HCT116 (cell line): ENCODE measurements around the gene CACNA2D3. TPM values are rescaled to one million over a fixed set of nuclear protein-coding genes. Genes with fewer than 3 reads are reported as not detected.

Experiments
- ATAC-seq: fragments of 200-7000 bp; cut with Tn5 transposase; 2 replicates; pipeline ENCODE4 v1.9.1; 2020; ENCODE audit warnings: mild to moderate bottlenecking, moderate library complexity
- BruUV-seq: library from RNA; stranded (reverse); fragments of 400-500 nt; replicated peaks from 2 replicates; lab custom pipeline; 2021; lab: Mats Ljungman, UMichigan
- CTCF ChIA-PET: fragments of 300-600 bp; sonication (Branson Sonifier 250); formaldehyde crosslinking; loops from one replicate; lab custom pipeline; 2021; ENCODE audit warnings: antibody characterized with exemption; lab: Charles Lee
- POLR2A ChIA-PET: fragments of 300-600, 350-600 bp; sonication (Branson Sonifier 250); formaldehyde crosslinking; loops from one replicate; lab custom pipeline; 2021; ENCODE audit warnings: antibody characterized with exemption; lab: Charles Lee
- RAD21 ChIA-PET, 2 experiments: fragments of 300-600 bp; sonication (Branson Sonifier 250); formaldehyde crosslinking; loops; one replicate each; lab custom pipeline; 2023; ENCODE audit warnings: low total read pairs in 2 of 2; ENCODE audit not compliant: uncharacterized antibody in 2 of 2, unreplicated experiment in 2 of 2, low non-redundant PET in 1 of 2; lab: Charles Lee
- DNase-seq: peaks from one replicate; pipeline ENCODE4 v3.0.0-alpha.2; 2010; ENCODE audit warnings: low read depth, low spot score
- H2AFZ ChIP-seq: fragments of 200-600 bp; shearing (Covaris generic), sonication (generic); 2 replicates; pipeline ENCODE4 v1.6.1; 2017; ENCODE audit warnings: low read depth, mixed run types, mixed read lengths, antibody characterized with exemption, low read length; ENCODE audit not compliant: poor library complexity, severe bottlenecking
- H3K27ac ChIP-seq: 2 replicates; pipeline ENCODE4 v1.5.1; 2012; ENCODE audit warnings: low read depth, low read length
- H3K27me3 ChIP-seq: fragments of 200-600 bp; sonication (generic); 2 replicates; pipeline ENCODE4 v1.6.1; 2016; ENCODE audit warnings: mixed run types, low read length, mixed read lengths; ENCODE audit not compliant: insufficient read depth
- H3K36me3 ChIP-seq, 2 experiments: fragments of 200-500 bp in 1 of 2; fragments of 200-600 bp in 1 of 2; sonication (Bioruptor generic) in 1 of 2; sonication (generic) in 1 of 2; 2 replicates each; pipeline versions ENCODE4 v1.5.1 to v1.6.1; 2014 to 2016; ENCODE audit warnings: low read length in 2 of 2, inconsistent platforms in 1 of 2, mixed read lengths in 1 of 2, mixed run types in 1 of 2; ENCODE audit not compliant: insufficient read depth in 2 of 2, control insufficient read depth in 1 of 2
- H3K4me1 ChIP-seq, 2 experiments: fragments of 200-600 bp in 1 of 2; sonication (generic) in 1 of 2; 2 replicates each; pipeline versions ENCODE4 v1.5.1 to v1.6.1; 2012 to 2017; ENCODE audit warnings: low read length in 2 of 2, inconsistent platforms in 1 of 2, mild to moderate bottlenecking in 1 of 2, mixed read lengths in 1 of 2, mixed run types in 1 of 2, moderate library complexity in 1 of 2; ENCODE audit not compliant: insufficient read depth in 2 of 2, control insufficient read depth in 1 of 2
- H3K4me2 ChIP-seq: fragments of 200-600 bp; sonication (generic); 2 replicates; pipeline ENCODE4 v1.6.1; 2017; ENCODE audit warnings: mixed run types, low read length, mixed read lengths
- H3K4me3 ChIP-seq, 2 experiments: fragments of 200-600 bp in 1 of 2; sonication (generic) in 1 of 2; replicated peaks in 1 of 2; 2 replicates each; pipeline ENCODE4 v1.5.1; 2011 to 2016; ENCODE audit warnings: low read length in 2 of 2, control low read depth in 1 of 2, low read depth in 1 of 2, mild to moderate bottlenecking in 1 of 2, mixed read lengths in 1 of 2, mixed run types in 1 of 2
- H3K79me2 ChIP-seq: fragments of 200-600 bp; sonication (generic); 2 replicates; pipeline ENCODE4 v1.6.1; 2017; ENCODE audit warnings: mild to moderate bottlenecking, mixed run types, low read length, moderate library complexity, mixed read lengths; ENCODE audit not compliant: insufficient read depth
- H3K9ac ChIP-seq: fragments of 200-600 bp; sonication (generic); 2 replicates; pipeline ENCODE4 v1.6.1; 2016; ENCODE audit warnings: low read length, mixed read lengths
- H3K9me2 ChIP-seq: fragments of 200-600 bp; sonication (generic), shearing (Covaris generic); 2 replicates; pipeline ENCODE4 v1.6.1; 2017; ENCODE audit warnings: mixed run types, mild to moderate bottlenecking, moderate library complexity; ENCODE audit not compliant: insufficient read depth
- H3K9me3 ChIP-seq, 2 experiments: fragments of 200-500 bp in 1 of 2; fragments of 200-600 bp in 1 of 2; sonication (Bioruptor generic) in 1 of 2; sonication (generic) in 1 of 2; 2 replicates each; pipeline ENCODE4 v1.6.1; 2014 to 2017; ENCODE audit warnings: low read length in 2 of 2, mixed read lengths in 2 of 2, inconsistent platforms in 1 of 2, low read depth in 1 of 2, mild to moderate bottlenecking in 1 of 2, mixed run types in 1 of 2, moderate library complexity in 1 of 2; ENCODE audit not compliant: control insufficient read depth in 1 of 2, insufficient read depth in 1 of 2
- H4K20me1 ChIP-seq: fragments of 200-600 bp; sonication (generic), shearing (Covaris generic); 2 replicates; pipeline ENCODE4 v1.6.1; 2017; ENCODE audit warnings: mixed run types, mild to moderate bottlenecking, moderate library complexity; ENCODE audit not compliant: insufficient read depth
- CBX3 ChIP-seq: IDR thresholded peaks from 2 replicates; pipeline ENCODE4 v1.6.1; 2012; ENCODE audit warnings: low read depth
- MAX ChIP-seq: IDR thresholded peaks from 2 replicates; pipeline ENCODE4 v1.6.1; 2012
- SIN3A ChIP-seq: IDR thresholded peaks from 2 replicates; pipeline ENCODE4 v1.6.1; 2012; ENCODE audit warnings: low read depth
- SP1 ChIP-seq: IDR thresholded peaks from 2 replicates; pipeline ENCODE4 v1.6.1; 2012; ENCODE audit warnings: low read depth
- ZBTB33 ChIP-seq: IDR thresholded peaks from 2 replicates; pipeline ENCODE4 v1.6.1; 2011; ENCODE audit warnings: mild to moderate bottlenecking, low read length, moderate library complexity; ENCODE audit not compliant: insufficient replicate concordance; ENCODE audit errors: extremely low read depth
- intact Hi-C: fragments of 100-400 bp; cut with micrococcal nuclease; formaldehyde crosslinking; loops from 2 replicates; pipeline ENCODE4 v1.10.0; 2022
- total RNA-seq: library from RNA; stranded (reverse); gene quantifications from one replicate; pipeline ENCODE4 v1.2.1, GENCODE V29; 2021; ENCODE audit not compliant: unreplicated experiment

CACNA2D3 gene
- total RNA-seq, 1 experiment from 2014 or later = 0.20 TPM

DNA sequence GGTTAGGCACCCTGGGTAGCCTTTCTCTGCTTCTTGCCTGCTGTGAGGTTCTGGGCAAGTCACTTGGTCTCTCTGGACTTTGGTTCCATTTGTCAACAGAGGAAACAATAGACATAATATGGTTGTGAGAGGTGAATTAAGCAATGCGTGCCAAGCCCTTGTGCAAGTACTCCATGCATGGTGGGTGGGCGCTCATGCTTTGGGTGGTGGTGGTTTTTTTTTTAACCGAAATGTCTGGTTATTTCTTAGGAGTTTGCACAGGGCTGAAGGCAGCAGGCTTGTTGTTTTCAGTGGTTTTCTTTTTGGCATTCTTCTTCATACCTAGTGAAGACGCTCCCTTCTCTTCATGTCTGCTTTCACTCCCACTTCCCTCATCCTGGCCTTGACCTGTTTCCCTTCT, 889.7 kb downstream of the CACNA2D3 start:
- CTCF ChIA-PET = no interaction called here
- no TSS peak for BruUV-seq

More for the DNA sequence above, 889.7 kb downstream of the CACNA2D3 start:
- DNase-seq (no peak), ATAC-seq (no peak)
- intact Hi-C loops = no loop called here
- no peak overlapping the region for H3K4me3 ChIP-seq
- ChIA-PET POLR2A (no interaction called here), RAD21 (no interaction called here)
- peaks cover 5 to 27% of the 10 kb centered on the region in 2 experiments; a peak in 2 of 4 replicates for H3K9me3 ChIP-seq
- no peaks in the 10 kb centered on the region for H3K79me2 ChIP-seq
- H3K4me2 ChIP-seq = no peak overlapping the region
- no peaks in the 10 kb centered on the region for H3K4me1 ChIP-seq
- H3K27ac ChIP-seq = no peak overlapping the region
- no peaks in the 10 kb centered on the region for H3K27me3 ChIP-seq
- no peak for TF ChIP-seq CBX3
- no peak for TF ChIP-seq MAX
- TF ChIP-seq SIN3A = no peak
- no peak for TF ChIP-seq ZBTB33
- TF ChIP-seq SP1 = no peak
- TF ChIP-seq, all 23 proteins: peak for 0
- no peaks in the 10 kb centered on the region for H4K20me1 ChIP-seq
- no peak overlapping the region for H3K9ac ChIP-seq
- H3K9me2 ChIP-seq = no peaks in the 10 kb centered on the region
- no peaks in the 10 kb centered on the region for H3K36me3 ChIP-seq
- no peak overlapping the region for H2AFZ ChIP-seq
